ENCODE results near the gene MED12L. TPM values are rescaled to one million over a fixed set of nuclear protein-coding genes. Genes with fewer than 3 reads are reported as not detected.

MED12L gene
- total RNA-seq, 1 donor from 2014 or later: 0.43 TPM

GRCh38 chr3:151144760-151145159, 59.3 kb downstream of the MED12L start:
- intact Hi-C loops (cut with DNase I): loop anchor here (10.0 kb wide), 1 partner anchor 270 kb away; no protein-coding TSS in a partner anchor
- no peak for TF ChIP-seq CTCF (IDR thresholded peaks at IDR 0.05)
- no peaks in the 10 kb centered on the region for H3K36me3 ChIP-seq
- no peak overlapping the region for H3K27ac ChIP-seq
- H3K27me3 ChIP-seq: no peaks in the 10 kb centered on the region
- no peak for DNase-seq (ENCODE audit: low spot score in 2 of 2)
- H3K4me1 ChIP-seq: peaks cover 0 to 4% of the 10 kb centered on the region in 2 donors
- H3K4me3 ChIP-seq: no peak overlapping the region
- H3K9me3 ChIP-seq: no peaks in the 10 kb centered on the region

- H3K27me3 ChIP-seq: no peaks in the 10 kb centered on the region
- H3K9me3 ChIP-seq: no peaks in the 10 kb centered on the region
- no peak for TF ChIP-seq CTCF (IDR thresholded peaks at IDR 0.05)
- H3K27ac ChIP-seq: no peak overlapping the region
- no peak for DNase-seq (ENCODE audit: low spot score in 2 of 2)
- H3K36me3 ChIP-seq: no peaks in the 10 kb centered on the region
- intact Hi-C loops (cut with DNase I): loop anchor here (1.0 to 10.0 kb wide), 4 partner anchors 59 to 423 kb away; no protein-coding TSS in a partner anchor
- H3K4me3 ChIP-seq: no peak overlapping the region
- peaks cover 0 to 4% of the 10 kb centered on the region in 2 donors for H3K4me1 ChIP-seq
Measured at GRCh38 chr3:151145713-151146070, 60.2 kb downstream of the MED12L start.

- Histone ChIP-seq H3K4me3 (no peak overlapping the region), H3K27me3 (no peaks in the 10 kb centered on the region), H3K36me3 (no peaks in the 10 kb centered on the region), H3K27ac (peak overlapping the region in 1 of 2 donors; percentile 23), H3K9me3 (no peaks in the 10 kb centered on the region), H3K4me1 (peaks cover 0 to 4% of the 10 kb centered on the region in 2 donors)
- peak; percentile 79 to 88 (median 82) for TF ChIP-seq CTCF (IDR thresholded peaks at IDR 0.05)
- peak in 1 of 2 donors; percentile 85 for DNase-seq (ENCODE audit: low spot score in 2 of 2)
- intact Hi-C loops (cut with DNase I): loop anchor here (1.0 to 10.0 kb wide), 4 partner anchors 59 to 424 kb away; no protein-coding TSS in a partner anchor
Measured at GRCh38 chr3:151146071-151146730, 60.7 kb downstream of the MED12L start.

- no peak overlapping the region for H3K4me3 ChIP-seq
- H3K4me1 ChIP-seq: peaks cover 0 to 4% of the 10 kb centered on the region in 2 donors
- intact Hi-C loops (cut with DNase I): loop anchor here (1.0 to 10.0 kb wide), 4 partner anchors 60 to 424 kb away; no protein-coding TSS in a partner anchor
- no peak for TF ChIP-seq CTCF (IDR thresholded peaks at IDR 0.05)
- H3K27ac ChIP-seq: peak overlapping the region in 1 of 2 donors; percentile 23
- no peaks in the 10 kb centered on the region for H3K9me3 ChIP-seq
- no peak for DNase-seq (ENCODE audit: low spot score in 2 of 2)
- H3K36me3 ChIP-seq: no peaks in the 10 kb centered on the region
- H3K27me3 ChIP-seq: no peaks in the 10 kb centered on the region
Measured at GRCh38 chr3:151146731-151147091, 61.2 kb downstream of the MED12L start.

GRCh38 chr3:151147299-151147698, 61.8 kb downstream of the MED12L start:
- Histone ChIP-seq H3K27me3 (no peaks in the 10 kb centered on the region), H3K9me3 (no peaks in the 10 kb centered on the region), H3K4me1 (peaks cover 0 to 4% of the 10 kb centered on the region in 2 donors), H3K27ac (no peak overlapping the region), H3K4me3 (no peak overlapping the region), H3K36me3 (no peaks in the 10 kb centered on the region)
- intact Hi-C loops (cut with DNase I): loop anchor here (2.0 to 10.0 kb wide), 2 partner anchors 60 to 272 kb away; no protein-coding TSS in a partner anchor
- TF ChIP-seq CTCF (IDR thresholded peaks at IDR 0.05): no peak
- DNase-seq (ENCODE audit: low spot score in 2 of 2): no peak
